OCI-LY3 (cell line): ENCODE data around the gene CREB5.

Experiments
- H2AFZ ChIP-seq: fragments of 200-600, 300-600 bp; shearing (Covaris generic); 2 replicates; pipeline ENCODE4 v1.6.0; 2014; ENCODE audit warnings: antibody characterized with exemption, low read depth, low read length
- H3K27ac ChIP-seq: fragments of 200-600, 300-600 bp; sonication (generic); 2 replicates; pipeline ENCODE4 v1.5.1; 2014; ENCODE audit warnings: mild to moderate bottlenecking, low read length, moderate library complexity, mixed read lengths
- H3K27me3 ChIP-seq: fragments of 200-600, 300-600 bp; sonication (generic); 2 replicates; pipeline ENCODE4 v1.6.1; 2014; ENCODE audit warnings: low read depth, low read length, mixed read lengths
- H3K36me3 ChIP-seq: fragments of 200-600, 300-600 bp; sonication (generic); replicated peaks from 2 replicates; pipeline ENCODE3; 2014; ENCODE audit warnings: low read depth, low read length, mixed read lengths
- H3K4me1 ChIP-seq: fragments of 300-600, 200-600 bp; sonication (generic); 2 replicates; pipeline ENCODE4 v1.6.1; 2014; ENCODE audit warnings: low read length, mixed read lengths
- H3K4me2 ChIP-seq: fragments of 200-600, 300-600 bp; sonication (generic); 2 replicates; pipeline ENCODE4 v1.6.1; 2014; ENCODE audit warnings: low read length, mixed read lengths
- H3K4me3 ChIP-seq: fragments of 300-600, 200-600 bp; sonication (generic); 2 replicates; pipeline ENCODE4 v1.5.1; 2014; ENCODE audit warnings: antibody characterized with exemption, mild to moderate bottlenecking, low read length, moderate library complexity
- H3K79me2 ChIP-seq: fragments of 300-600, 200-600 bp; shearing (Covaris generic); 2 replicates; pipeline ENCODE4 v1.6.1; 2014; ENCODE audit warnings: mild to moderate bottlenecking, low read length, mixed read lengths
- H3K9ac ChIP-seq: fragments of 300-600, 200-600 bp; shearing (Covaris generic); 2 replicates; pipeline ENCODE4 v1.6.0; 2014; ENCODE audit warnings: mild to moderate bottlenecking, low read length, moderate library complexity
- H3K9me3 ChIP-seq: fragments of 200-600, 300-600 bp; shearing (Covaris generic); 2 replicates; pipeline ENCODE4 v1.6.1; 2014; ENCODE audit warnings: low read length, mixed read lengths; ENCODE audit not compliant: insufficient read depth
- H4K20me1 ChIP-seq: fragments of 200-600, 300-600 bp; sonication (generic); 2 replicates; pipeline ENCODE4 v1.6.1; 2016; ENCODE audit warnings: low read length, mixed read lengths; ENCODE audit not compliant: insufficient read depth
- CTCF ChIP-seq: fragments of 200-600, 300-600 bp; sonication (generic); IDR thresholded peaks from 2 replicates; pipeline ENCODE4 v1.5.1; 2014; ENCODE audit warnings: antibody characterized with exemption, low read length, low read depth
- EZH2phosphoT487 ChIP-seq: fragments of 200-600 bp; shearing (Covaris generic); IDR thresholded peaks from 2 replicates; pipeline ENCODE4 v1.6.1; 2018; ENCODE audit warnings: antibody characterized with exemption, mixed run types, low read depth

CREB5 gene

GRCh38 chr7:28452681-28453080 lies 40.4 kb downstream of the CREB5 start:
- Histone ChIP-seq H4K20me1 (no peaks in the 10 kb centered on the region), H3K4me3 (no peak overlapping the region), H3K4me2 (no peak overlapping the region), H3K9me3 (no peaks in the 10 kb centered on the region), H2AFZ (no peak overlapping the region), H3K4me1 (no peaks in the 10 kb centered on the region), H3K27ac (no peak overlapping the region), H3K79me2 (no peaks in the 10 kb centered on the region), H3K27me3 (peaks cover 17% of the 10 kb centered on the region), H3K9ac (no peak overlapping the region), H3K36me3 (no peaks in the 10 kb centered on the region)
- TF ChIP-seq CTCF (no peak), EZH2phosphoT487 (no peak)

GRCh38 chr7:28455486-28455885 lies 43.2 kb downstream of the CREB5 start:
- Histone ChIP-seq H3K9ac (no peak overlapping the region), H3K36me3 (no peaks in the 10 kb centered on the region), H4K20me1 (no peaks in the 10 kb centered on the region), H3K4me1 (no peaks in the 10 kb centered on the region), H3K27ac (no peak overlapping the region), H2AFZ (no peak overlapping the region), H3K27me3 (peaks cover 3% of the 10 kb centered on the region; the same call in 1 of the 2 replicates), H3K79me2 (no peaks in the 10 kb centered on the region), H3K9me3 (no peaks in the 10 kb centered on the region), H3K4me3 (no peak overlapping the region), H3K4me2 (no peak overlapping the region)
- no peak for TF ChIP-seq CTCF
- TF ChIP-seq EZH2phosphoT487, result no peak

- no peaks in the 10 kb centered on the region for H3K4me1 ChIP-seq
- H3K9me3 ChIP-seq, result no peaks in the 10 kb centered on the region
- H2AFZ ChIP-seq, result no peak overlapping the region
Measured at GRCh38 chr7:28456044-28456443, 43.7 kb downstream of the CREB5 start.

GRCh38 chr7:28458732-28459131 lies 46.4 kb downstream of the CREB5 start:
- H3K4me3 ChIP-seq, result no peak overlapping the region

More at GRCh38 chr7:28456044-28456443, 43.7 kb downstream of the CREB5 start:
- no peaks in the 10 kb centered on the region for H4K20me1 ChIP-seq
- no peaks in the 10 kb centered on the region for H3K79me2 ChIP-seq
- no peak overlapping the region for H3K4me3 ChIP-seq
- no peak overlapping the region for H3K27ac ChIP-seq
- no peaks in the 10 kb centered on the region for H3K36me3 ChIP-seq
- no peak overlapping the region for H3K4me2 ChIP-seq
- no peak for TF ChIP-seq EZH2phosphoT487
- TF ChIP-seq CTCF, result no peak
- H3K27me3 ChIP-seq, result peaks cover 3% of the 10 kb centered on the region; the same call in 1 of the 2 replicates
- no peak overlapping the region for H3K9ac ChIP-seq

More at GRCh38 chr7:28458732-28459131, 46.4 kb downstream of the CREB5 start:
- Histone ChIP-seq H3K79me2 (no peaks in the 10 kb centered on the region), H4K20me1 (no peaks in the 10 kb centered on the region), H3K9ac (no peak overlapping the region), H3K4me2 (no peak overlapping the region), H2AFZ (no peak overlapping the region), H3K36me3 (no peaks in the 10 kb centered on the region), H3K9me3 (no peaks in the 10 kb centered on the region), H3K27ac (no peak overlapping the region), H3K27me3 (peaks cover 17% of the 10 kb centered on the region), H3K4me1 (no peaks in the 10 kb centered on the region)
- TF ChIP-seq EZH2phosphoT487 (no peak), CTCF (no peak)
